ENCODE data around the gene VSTM2L. TPM values are rescaled to one million over a fixed set of nuclear protein-coding genes. Genes with fewer than 3 reads are reported as not detected.
A peak's percentile ranks its signal among the peaks of the same experiment; 100 is the strongest.

The VSTM2L gene
- total RNA-seq, 2 donors from 2014 or later = 1.4 to 2.9 TPM

- H3K27ac Mint-ChIP-seq = no peak overlapping the region
- Histone ChIP-seq H3K27ac (ENCODE audit: low read depth, low read length) (peak overlapping the region; percentile 44), H3K9ac (ENCODE audit: extremely low read depth, low read length, poor library complexity, severe bottlenecking) (no peak overlapping the region), H3K4me1 (ENCODE audit: control insufficient read depth, insufficient read depth, low read length) (peaks cover 3% of the 10 kb centered on the region), H3K27me3 (ENCODE audit: control insufficient read depth, insufficient read depth, low read length, poor library complexity, severe bottlenecking) (no peaks in the 10 kb centered on the region), H3K4me3 (ENCODE audit: low read length) (no peak overlapping the region), H3K9me3 (ENCODE audit: control insufficient read depth, low read length) (peaks cover 8% of the 10 kb centered on the region), H3K36me3 (ENCODE audit: control insufficient read depth, insufficient read depth, low read length) (peaks cover 37% of the 10 kb centered on the region)
- no peak for TF ChIP-seq CTCF (conservative IDR thresholded peaks at IDR 0.05)
- 53 to 83% methylated on average over 3 to 8 of the region's 8 CpGs for WGBS, 2 experiments (ENCODE audit: insufficient coverage in 1 of 2, insufficient read length in 1 of 2)
- peaks cover 16% of the 10 kb centered on the region for H3K4me1 Mint-ChIP-seq
- peaks cover 6% of the 10 kb centered on the region for H3K9me3 Mint-ChIP-seq
- no peak for DNase-seq
- no peak overlapping the region for H3K4me3 Mint-ChIP-seq
- peaks cover 46% of the 10 kb centered on the region for H3K36me3 Mint-ChIP-seq (ENCODE audit: low read depth)
- no peaks in the 10 kb centered on the region for H3K27me3 Mint-ChIP-seq (ENCODE audit: insufficient read depth)
Measured at GRCh38 chr20:37864298-37864697, 38.6 kb upstream of the VSTM2L start.

GRCh38 chr20:37866051-37866450, 36.9 kb upstream of the VSTM2L start:
- no peaks in the 10 kb centered on the region for H3K9me3 ChIP-seq (ENCODE audit: control insufficient read depth, low read length)
- H3K36me3 ChIP-seq (ENCODE audit: control insufficient read depth, insufficient read depth, low read length) = peaks cover 29% of the 10 kb centered on the region
- Mint-ChIP-seq H3K36me3 (ENCODE audit: low read depth) (peaks cover 44% of the 10 kb centered on the region), H3K9me3 (no peaks in the 10 kb centered on the region), H3K27me3 (ENCODE audit: insufficient read depth) (no peaks in the 10 kb centered on the region), H3K27ac (no peak overlapping the region), H3K4me3 (no peak overlapping the region), H3K4me1 (peaks cover 19% of the 10 kb centered on the region)
- no peak overlapping the region for H3K9ac ChIP-seq (ENCODE audit: extremely low read depth, low read length, poor library complexity, severe bottlenecking)
- WGBS, 2 experiments (ENCODE audit: insufficient coverage in 1 of 2, insufficient read length in 1 of 2) = 91 to 94% methylated on average over 5 to 10 of the region's 10 CpGs
- no peaks in the 10 kb centered on the region for H3K27me3 ChIP-seq (ENCODE audit: control insufficient read depth, insufficient read depth, low read length, poor library complexity, severe bottlenecking)
- TF ChIP-seq CTCF (conservative IDR thresholded peaks at IDR 0.05) = no peak
- no peak overlapping the region for H3K4me3 ChIP-seq (ENCODE audit: low read length)
- H3K4me1 ChIP-seq (ENCODE audit: control insufficient read depth, insufficient read depth, low read length) = peaks cover 2% of the 10 kb centered on the region
- no peak overlapping the region for H3K27ac ChIP-seq (ENCODE audit: low read depth, low read length)
- DNase-seq = no peak

- H3K36me3 Mint-ChIP-seq (ENCODE audit: low read depth) = peaks cover 48% of the 10 kb centered on the region
- DNase-seq = no peak
- Histone ChIP-seq H3K36me3 (ENCODE audit: control insufficient read depth, insufficient read depth, low read length) (peaks cover 19% of the 10 kb centered on the region), H3K9me3 (ENCODE audit: control insufficient read depth, low read length) (no peaks in the 10 kb centered on the region), H3K9ac (ENCODE audit: extremely low read depth, low read length, poor library complexity, severe bottlenecking) (no peak overlapping the region), H3K27me3 (ENCODE audit: control insufficient read depth, insufficient read depth, low read length, poor library complexity, severe bottlenecking) (no peaks in the 10 kb centered on the region), H3K4me3 (ENCODE audit: low read length) (no peak overlapping the region), H3K27ac (ENCODE audit: low read depth, low read length) (no peak overlapping the region), H3K4me1 (ENCODE audit: control insufficient read depth, insufficient read depth, low read length) (no peaks in the 10 kb centered on the region)
- 77 to 90% methylated on average over 10 to 15 of the region's 15 CpGs for WGBS, 2 experiments (ENCODE audit: insufficient coverage in 1 of 2, insufficient read length in 1 of 2)
- H3K4me1 Mint-ChIP-seq = peaks cover 13% of the 10 kb centered on the region
- no peaks in the 10 kb centered on the region for H3K27me3 Mint-ChIP-seq (ENCODE audit: insufficient read depth)
- H3K4me3 Mint-ChIP-seq = no peak overlapping the region
- no peaks in the 10 kb centered on the region for H3K9me3 Mint-ChIP-seq
- no peak overlapping the region for H3K27ac Mint-ChIP-seq
- TF ChIP-seq CTCF (conservative IDR thresholded peaks at IDR 0.05) = no peak
Measured at GRCh38 chr20:37867289-37868195, 35.4 kb upstream of the VSTM2L start.
